ENCODE data around the gene GRID1. TPM values are rescaled to one million over a fixed set of nuclear protein-coding genes. Genes with fewer than 3 reads are reported as not detected.

Gene GRID1
- total RNA-seq, 2 donors from 2014 or later, result not detected

GRCh38 chr10:85918371-85918770, 448.2 kb downstream of the GRID1 start:
- Mint-ChIP-seq H3K4me1 (ENCODE audit: low read depth in 2 of 2) (no peaks in the 10 kb centered on the region), H3K4me3 (no peak overlapping the region), H3K9me3 (no peaks in the 10 kb centered on the region), H3K27ac (no peak overlapping the region), H3K36me3 (no peaks in the 10 kb centered on the region), H3K27me3 (no peaks in the 10 kb centered on the region)
- ATAC-seq (no peak), DNase-seq (ENCODE audit: low spot score) (no peak)

GRCh38 chr10:85917601-85918000, 449.0 kb downstream of the GRID1 start:
- Mint-ChIP-seq H3K36me3 (no peaks in the 10 kb centered on the region), H3K9me3 (no peaks in the 10 kb centered on the region), H3K4me1 (ENCODE audit: low read depth in 2 of 2) (no peaks in the 10 kb centered on the region), H3K27ac (no peak overlapping the region), H3K27me3 (no peaks in the 10 kb centered on the region), H3K4me3 (no peak overlapping the region)
- no peak for ATAC-seq
- DNase-seq (ENCODE audit: low spot score), result no peak

GRCh38 chr10:85916994-85917573, 449.5 kb downstream of the GRID1 start:
- no peak overlapping the region for H3K27ac Mint-ChIP-seq
- DNase-seq (ENCODE audit: low spot score) (no peak), ATAC-seq (no peak)
- H3K4me1 Mint-ChIP-seq (ENCODE audit: low read depth in 2 of 2), result no peaks in the 10 kb centered on the region
- no peaks in the 10 kb centered on the region for H3K36me3 Mint-ChIP-seq
- no peaks in the 10 kb centered on the region for H3K9me3 Mint-ChIP-seq
- H3K27me3 Mint-ChIP-seq, result no peaks in the 10 kb centered on the region
- no peak overlapping the region for H3K4me3 Mint-ChIP-seq

DNA sequence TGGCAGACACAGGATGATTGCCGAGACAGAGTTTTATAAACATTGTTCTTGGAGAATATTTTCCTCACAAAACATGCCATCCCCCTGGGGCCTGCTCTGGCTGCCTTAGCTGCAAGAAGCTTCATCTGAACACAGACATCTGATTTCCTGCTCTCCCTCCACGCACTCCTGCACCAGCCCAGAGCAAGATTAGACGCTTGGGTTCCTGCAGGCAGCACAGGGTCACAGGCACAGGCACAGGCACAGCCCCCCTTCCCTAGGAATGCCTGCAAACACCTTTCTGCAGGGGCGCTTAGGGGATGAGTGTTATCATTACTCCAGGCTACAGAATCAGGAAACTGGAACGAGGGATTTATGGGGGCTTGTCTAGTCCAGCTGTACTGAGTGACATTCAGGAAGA, 450.3 kb downstream of the GRID1 start:
- no peak for DNase-seq (ENCODE audit: low spot score)
- no peaks in the 10 kb centered on the region for H3K36me3 Mint-ChIP-seq

DNA sequence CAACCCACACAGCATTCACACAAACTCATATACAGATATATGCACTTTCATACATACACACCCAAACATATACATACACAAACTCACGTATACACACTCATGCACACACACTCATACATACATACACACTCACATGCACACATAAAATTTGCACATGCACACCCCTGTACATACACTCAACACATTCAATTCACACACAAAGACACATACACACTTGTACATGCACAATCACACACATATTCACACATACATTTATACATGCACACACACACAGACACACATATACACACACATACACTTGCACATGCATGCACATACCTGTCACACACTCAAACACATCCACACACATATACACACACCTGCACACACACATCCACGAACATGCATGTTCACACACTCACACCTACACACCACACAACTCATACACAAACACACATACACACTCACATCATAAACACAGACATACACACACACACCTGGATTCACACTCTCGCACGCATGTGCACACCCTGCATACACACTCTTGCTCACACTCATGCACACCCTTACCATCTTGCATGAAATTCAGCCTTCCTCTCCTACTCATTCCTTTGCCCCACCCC, 451.2 kb downstream of the GRID1 start:
- Mint-ChIP-seq H3K27me3 (peaks cover 0 to 1% of the 10 kb centered on the region in 2 donors), H3K4me1 (ENCODE audit: low read depth in 2 of 2) (no peaks in the 10 kb centered on the region), H3K36me3 (no peaks in the 10 kb centered on the region), H3K4me3 (no peak overlapping the region), H3K9me3 (no peaks in the 10 kb centered on the region), H3K27ac (no peak overlapping the region)
- no peak for ATAC-seq
- DNase-seq (ENCODE audit: low spot score), result no peak

More for the DNA sequence above, 450.3 kb downstream of the GRID1 start:
- H3K4me3 Mint-ChIP-seq, result no peak overlapping the region
- ATAC-seq, result no peak
- H3K9me3 Mint-ChIP-seq, result no peaks in the 10 kb centered on the region
- no peaks in the 10 kb centered on the region for H3K27me3 Mint-ChIP-seq
- no peak overlapping the region for H3K27ac Mint-ChIP-seq
- H3K4me1 Mint-ChIP-seq (ENCODE audit: low read depth in 2 of 2), result no peaks in the 10 kb centered on the region

- H3K4me3 Mint-ChIP-seq, result no peak overlapping the region
- H3K27me3 Mint-ChIP-seq, result peaks cover 0 to 3% of the 10 kb centered on the region in 2 donors
- ATAC-seq, result no peak
- no peak overlapping the region for H3K27ac Mint-ChIP-seq
- no peaks in the 10 kb centered on the region for H3K4me1 Mint-ChIP-seq (ENCODE audit: low read depth in 2 of 2)
- H3K36me3 Mint-ChIP-seq, result no peaks in the 10 kb centered on the region
- no peaks in the 10 kb centered on the region for H3K9me3 Mint-ChIP-seq
- DNase-seq (ENCODE audit: low spot score), result no peak
Observed at GRCh38 chr10:85914720-85915119, 451.9 kb downstream of the GRID1 start.

- Mint-ChIP-seq H3K9me3 (peaks cover 3% of the 10 kb centered on the region), H3K36me3 (no peaks in the 10 kb centered on the region), H3K27ac (no peak overlapping the region), H3K27me3 (peaks cover 5% of the 10 kb centered on the region in 2 donors), H3K4me1 (ENCODE audit: low read depth in 2 of 2) (no peaks in the 10 kb centered on the region), H3K4me3 (no peak overlapping the region)
- DNase-seq (ENCODE audit: low spot score) (no peak), ATAC-seq (no peak)
Observed at GRCh38 chr10:85908462-85908861, 458.1 kb downstream of the GRID1 start.

- Mint-ChIP-seq H3K4me3 (no peak overlapping the region), H3K9me3 (peaks cover 3% of the 10 kb centered on the region)
- no peak for DNase-seq (ENCODE audit: low spot score)
Observed at GRCh38 chr10:85902051-85902450, 464.5 kb downstream of the GRID1 start.

GRCh38 chr10:85901599-85901998, 465.0 kb downstream of the GRID1 start:
- H3K27ac Mint-ChIP-seq, result no peak overlapping the region
- no peak for DNase-seq (ENCODE audit: low spot score)
- no peak for ATAC-seq
- H3K4me3 Mint-ChIP-seq, result no peak overlapping the region
- H3K27me3 Mint-ChIP-seq, result peaks cover 1 to 10% of the 10 kb centered on the region in 2 donors
- H3K4me1 Mint-ChIP-seq (ENCODE audit: low read depth in 2 of 2), result no peaks in the 10 kb centered on the region
- peaks cover 2% of the 10 kb centered on the region for H3K9me3 Mint-ChIP-seq
- no peaks in the 10 kb centered on the region for H3K36me3 Mint-ChIP-seq

More at GRCh38 chr10:85902051-85902450, 464.5 kb downstream of the GRID1 start:
- ATAC-seq, result no peak
- no peak overlapping the region for H3K27ac Mint-ChIP-seq
- H3K36me3 Mint-ChIP-seq, result no peaks in the 10 kb centered on the region
- peaks cover 2 to 10% of the 10 kb centered on the region in 2 donors for H3K27me3 Mint-ChIP-seq
- no peaks in the 10 kb centered on the region for H3K4me1 Mint-ChIP-seq (ENCODE audit: low read depth in 2 of 2)

- Mint-ChIP-seq H3K4me1 (ENCODE audit: low read depth in 2 of 2) (no peaks in the 10 kb centered on the region), H3K27ac (no peak overlapping the region), H3K4me3 (no peak overlapping the region), H3K27me3 (peaks cover 0 to 5% of the 10 kb centered on the region in 2 donors), H3K9me3 (no peaks in the 10 kb centered on the region), H3K36me3 (no peaks in the 10 kb centered on the region)
- ATAC-seq (no peak), DNase-seq (ENCODE audit: low spot score) (no peak)
Observed at GRCh38 chr10:85900487-85900886, 466.1 kb downstream of the GRID1 start.

- H3K9me3 Mint-ChIP-seq, result no peaks in the 10 kb centered on the region
- ATAC-seq (no peak), DNase-seq (ENCODE audit: low spot score) (no peak)
- no peak overlapping the region for H3K27ac Mint-ChIP-seq
- H3K36me3 Mint-ChIP-seq, result no peaks in the 10 kb centered on the region
- H3K4me1 Mint-ChIP-seq (ENCODE audit: low read depth in 2 of 2), result no peaks in the 10 kb centered on the region
- H3K27me3 Mint-ChIP-seq, result peaks cover 0 to 5% of the 10 kb centered on the region in 2 donors
- H3K4me3 Mint-ChIP-seq, result no peak overlapping the region
Observed at GRCh38 chr10:85900061-85900460, 466.5 kb downstream of the GRID1 start.

- Mint-ChIP-seq H3K9me3 (peaks cover 8% of the 10 kb centered on the region), H3K4me1 (ENCODE audit: low read depth in 2 of 2) (no peaks in the 10 kb centered on the region), H3K27me3 (peaks cover 2 to 33% of the 10 kb centered on the region in 2 donors), H3K4me3 (no peak overlapping the region), H3K36me3 (no peaks in the 10 kb centered on the region), H3K27ac (no peak overlapping the region)
- DNase-seq (ENCODE audit: low spot score), result no peak
- no peak for ATAC-seq
Observed at GRCh38 chr10:85891472-85891871, 475.1 kb downstream of the GRID1 start.

GRCh38 chr10:85888559-85888958, 478.0 kb downstream of the GRID1 start:
- no peaks in the 10 kb centered on the region for H3K36me3 Mint-ChIP-seq
- peaks cover 2 to 33% of the 10 kb centered on the region in 2 donors for H3K27me3 Mint-ChIP-seq
- ATAC-seq (no peak), DNase-seq (ENCODE audit: low spot score) (no peak)
- H3K4me1 Mint-ChIP-seq (ENCODE audit: low read depth in 2 of 2), result no peaks in the 10 kb centered on the region
- H3K9me3 Mint-ChIP-seq, result peaks cover 8% of the 10 kb centered on the region
- no peak overlapping the region for H3K27ac Mint-ChIP-seq
- H3K4me3 Mint-ChIP-seq, result no peak overlapping the region

GRCh38 chr10:85888004-85888403, 478.6 kb downstream of the GRID1 start:
- H3K4me1 Mint-ChIP-seq (ENCODE audit: low read depth in 2 of 2), result no peaks in the 10 kb centered on the region
- peaks cover 14% of the 10 kb centered on the region for H3K9me3 Mint-ChIP-seq
- H3K27ac Mint-ChIP-seq, result no peak overlapping the region
- peaks cover 2 to 33% of the 10 kb centered on the region in 2 donors for H3K27me3 Mint-ChIP-seq
- no peak overlapping the region for H3K4me3 Mint-ChIP-seq
- DNase-seq (ENCODE audit: low spot score), result no peak
- H3K36me3 Mint-ChIP-seq, result no peaks in the 10 kb centered on the region
- ATAC-seq, result no peak

DNA sequence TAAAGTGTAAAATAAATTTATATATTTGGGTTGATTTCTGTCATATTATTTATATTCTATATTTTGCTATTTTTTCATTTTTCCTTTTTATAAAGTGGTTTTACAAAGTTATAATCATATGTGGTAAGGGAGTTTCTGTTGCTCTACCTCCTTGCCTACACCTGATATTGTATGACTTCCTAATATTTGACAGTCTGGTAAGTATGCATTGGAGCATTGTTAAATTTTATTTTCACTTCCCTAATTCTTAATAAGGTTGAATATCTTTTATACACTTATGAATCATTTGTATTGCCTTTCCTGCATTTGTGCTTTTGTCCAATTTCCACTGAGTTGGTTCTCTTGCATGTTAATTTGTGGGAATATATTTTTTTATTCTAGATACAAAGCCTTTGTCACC, 492.4 kb downstream of the GRID1 start:
- no peaks in the 10 kb centered on the region for H3K36me3 Mint-ChIP-seq
- ATAC-seq, result no peak
- no peak overlapping the region for H3K27ac Mint-ChIP-seq
- no peak for DNase-seq (ENCODE audit: low spot score)
- peaks cover 0 to 6% of the 10 kb centered on the region in 2 donors for H3K27me3 Mint-ChIP-seq
- peaks cover 4% of the 10 kb centered on the region for H3K9me3 Mint-ChIP-seq
- no peaks in the 10 kb centered on the region for H3K4me1 Mint-ChIP-seq (ENCODE audit: low read depth in 2 of 2)
- H3K4me3 Mint-ChIP-seq, result no peak overlapping the region
